SK-N-SH (cell line): ENCODE results near the gene POP5. TPM values are rescaled to one million over a fixed set of nuclear protein-coding genes. Genes with fewer than 3 reads are reported as not detected.

Experiments used
- CTCF ChIA-PET: fragments of 300-600, 350-600 bp; formaldehyde crosslinking; extraction: SDS; loops from one replicate; lab custom pipeline; 2021; lab: Yijun Ruan, JAX
- POLR2A ChIA-PET: fragments of 350-600 bp; sonication (Branson Sonifier 250); formaldehyde crosslinking; extraction: SDS; loops from one replicate; lab custom pipeline; 2020; ENCODE audit warnings: antibody characterized with exemption, inconsistent platforms; lab: Yijun Ruan, JAX
- DNase-seq: peaks from one replicate; pipeline ENCODE4 v3.0.0; 2012
- H2AFZ ChIP-seq: fragments of 200-600 bp; sonication (generic); 2 replicates; pipeline ENCODE4 v1.8.1; 2016; ENCODE audit warnings: antibody characterized with exemption, mild to moderate bottlenecking, low read depth
- H3F3A ChIP-seq: fragments of 200-600 bp; sonication (generic); replicated peaks from 2 replicates; pipeline ENCODE3; 2016; ENCODE audit warnings: antibody characterized with exemption, mild to moderate bottlenecking; ENCODE audit not compliant: insufficient read depth
- H3K27ac ChIP-seq, 2 experiments: fragments of 200-500 bp in 1 of 2; fragments of 200-600 bp in 1 of 2; sonication (Bioruptor generic) in 1 of 2; sonication (generic), shearing (Covaris generic) in 1 of 2; 2 replicates each; pipeline versions ENCODE4 v1.5.1 to v1.6.1; 2014 to 2016; ENCODE audit warnings: low read depth in 2 of 2, inconsistent platforms in 1 of 2, low read length in 1 of 2, mild to moderate bottlenecking in 1 of 2, mixed read lengths in 1 of 2
- H3K27me3 ChIP-seq: fragments of 200-600 bp; sonication (generic), shearing (Covaris generic); 2 replicates; pipeline ENCODE4 v1.6.1; 2016; ENCODE audit warnings: mixed run types; ENCODE audit not compliant: insufficient read depth
- H3K36me3 ChIP-seq, 2 experiments: fragments of 200-500 bp in 1 of 2; fragments of 200-600 bp in 1 of 2; sonication (Bioruptor generic) in 1 of 2; sonication (generic) in 1 of 2; replicated peaks in 1 of 2; 2 replicates each; pipeline versions ENCODE3 to v1.5.1; 2014 to 2016; ENCODE audit warnings: low read length in 1 of 2, mild to moderate bottlenecking in 1 of 2; ENCODE audit not compliant: insufficient read depth in 2 of 2, control insufficient read depth in 1 of 2
- H3K4me1 ChIP-seq, 2 experiments: fragments of 200-500 bp in 1 of 2; fragments of 200-600 bp in 1 of 2; sonication (Bioruptor generic) in 1 of 2; sonication (generic), shearing (Covaris generic) in 1 of 2; 2 replicates each; pipeline versions ENCODE4 v1.5.1 to v1.6.1; 2014 to 2016; ENCODE audit warnings: low read depth in 1 of 2, low read length in 1 of 2, mixed run types in 1 of 2; ENCODE audit not compliant: insufficient read depth in 2 of 2, control insufficient read depth in 1 of 2
- H3K4me2 ChIP-seq: fragments of 200-600 bp; sonication (generic), shearing (Covaris generic); 2 replicates; pipeline ENCODE4 v1.6.1; 2017; ENCODE audit warnings: mixed run types
- H3K4me3 ChIP-seq, 2 experiments: fragments of 200-500 bp in 1 of 2; fragments of 200-600 bp in 1 of 2; sonication (Bioruptor generic) in 1 of 2; sonication (generic), shearing (Covaris generic) in 1 of 2; 2 replicates each; pipeline versions ENCODE4 v1.5.1 to v1.8.1; 2014 to 2016; ENCODE audit warnings: low read depth in 2 of 2, inconsistent platforms in 1 of 2, low read length in 1 of 2, mild to moderate bottlenecking in 1 of 2, mixed read lengths in 1 of 2, moderate library complexity in 1 of 2
- H3K79me2 ChIP-seq: fragments of 200-600 bp; sonication (generic); 2 replicates; pipeline ENCODE4 v1.8.1; 2017; ENCODE audit warnings: mild to moderate bottlenecking; ENCODE audit not compliant: insufficient read depth
- H3K9ac ChIP-seq: fragments of 200-600 bp; sonication (generic); 2 replicates; pipeline ENCODE4 v1.6.1; 2017; ENCODE audit warnings: mixed run types
- H3K9me2 ChIP-seq: fragments of 200-600 bp; sonication (generic); 2 replicates; pipeline ENCODE4 v1.6.1; 2017; ENCODE audit warnings: mixed run types
- H3K9me3 ChIP-seq: fragments of 200-600 bp; sonication (generic); 2 replicates; pipeline ENCODE4 v1.6.1; 2017; ENCODE audit warnings: mixed run types, mild to moderate bottlenecking, moderate library complexity
- H4K20me1 ChIP-seq: fragments of 200-600 bp; sonication (generic); 2 replicates; pipeline ENCODE4 v1.6.1; 2017; ENCODE audit warnings: mild to moderate bottlenecking, mixed run types; ENCODE audit not compliant: insufficient read depth
- CHD2 ChIP-seq: fragments of 150-350 bp; IDR thresholded peaks from 2 replicates; pipeline ENCODE4 v1.6.1; 2018; ENCODE audit warnings: low read length; ENCODE audit not compliant: partially characterized antibody
- CTCF ChIP-seq: fragments of 200-600 bp; sonication (generic); IDR thresholded peaks from 2 replicates; pipeline ENCODE4 v1.6.1; 2017; ENCODE audit warnings: antibody characterized with exemption, mild to moderate bottlenecking, moderate library complexity
- ELF1 ChIP-seq: IDR thresholded peaks from 2 replicates; pipeline ENCODE4 v1.4.0; 2012
- FOSL2 ChIP-seq: IDR thresholded peaks from 2 replicates; pipeline ENCODE4 v1.4.0; 2012; ENCODE audit warnings: low read depth, mild to moderate bottlenecking, moderate library complexity, borderline replicate concordance
- GABPA ChIP-seq: IDR thresholded peaks from 2 replicates; pipeline ENCODE4 v1.4.0; 2012; ENCODE audit warnings: low read depth, mild to moderate bottlenecking
- IRF3 ChIP-seq: fragments of 150-350 bp; IDR thresholded peaks from 2 replicates; pipeline ENCODE4 v1.6.1; 2016; ENCODE audit warnings: mild to moderate bottlenecking, low read depth, low read length
- MXI1 ChIP-seq: IDR thresholded peaks from 2 replicates; pipeline ENCODE4 v1.6.1; 2012; ENCODE audit warnings: mild to moderate bottlenecking, low read depth, low read length, improper control_type of control experiment
- PBX3 ChIP-seq: IDR thresholded peaks from 2 replicates; pipeline ENCODE4; 2012
- POLR2AphosphoS5 ChIP-seq: IDR thresholded peaks from 2 replicates; pipeline ENCODE4 v1.6.1; 2012; ENCODE audit warnings: low read depth, low read length
- REST ChIP-seq: IDR thresholded peaks from 2 replicates; pipeline ENCODE4 v1.6.1; 2012; ENCODE audit warnings: mild to moderate bottlenecking, low read depth, low read length, moderate library complexity
- SIN3A ChIP-seq: IDR thresholded peaks from 2 replicates; pipeline ENCODE4 v1.6.1; 2012; ENCODE audit warnings: low read depth, mild to moderate bottlenecking, low read length, moderate library complexity, borderline replicate concordance
- TEAD4 ChIP-seq: IDR thresholded peaks from 2 replicates; pipeline ENCODE4 v1.4.0; 2012; ENCODE audit warnings: mild to moderate bottlenecking, borderline replicate concordance; ENCODE audit not compliant: insufficient read depth
- USF1 ChIP-seq: IDR thresholded peaks from 2 replicates; pipeline ENCODE4 v1.4.0; 2012; ENCODE audit warnings: low read depth, borderline replicate concordance
- USF2 ChIP-seq: fragments of 150-350 bp; IDR thresholded peaks from 2 replicates; pipeline ENCODE4 v1.6.1; 2017; ENCODE audit warnings: antibody characterized with exemption, low read length, low read depth, borderline replicate concordance
- ZBTB33 ChIP-seq: IDR thresholded peaks from 2 replicates; pipeline ENCODE4 v1.4.0; 2012; ENCODE audit warnings: low read depth, borderline replicate concordance
- WGBS: methylation state at CpG from one replicate; pipeline ENCODE4 v1.1.6; 2017; ENCODE audit warnings: low lambda C conversion rate; 5-methylcytosine and 5-hydroxymethylcytosine counted together
- polyA plus RNA-seq, 3 experiments: library from polyadenylated mRNA; depleted of rRNA; stranded (reverse); fragments of >200 nt; gene quantifications; 2 replicates each; pipeline ENCODE4 v1.2.3, GENCODE V29; 2012

Gene POP5
- polyA plus RNA-seq, 1 of the 3 experiments (the other 2 are of a cell fraction): 129 TPM

GRCh38 chr12:120534203-120534702 is 46.9 kb downstream of the POP5 start, which contains the start of gene RNF10 (continued):
- TF ChIP-seq USF2: no peak
- TF ChIP-seq CTCF: no peak
- TF ChIP-seq POLR2AphosphoS5: peak; percentile 94
- peak; percentile 33; the same call in 1 of the 2 replicates for TF ChIP-seq MXI1
- peak; percentile 76; the same call in 1 of the 2 replicates for TF ChIP-seq SIN3A
- TF ChIP-seq, all 33 proteins: peak for 7

GRCh38 chr12:120532701-120533238 is 48.4 kb downstream of the POP5 start:
- Histone ChIP-seq H3K9ac (no peak overlapping the region), H3K27ac (no peak overlapping the region), H3F3A (peaks cover 7% of the 10 kb centered on the region), H3K9me3 (no peaks in the 10 kb centered on the region), H3K9me2 (no peaks in the 10 kb centered on the region), H3K4me3 (no peak overlapping the region), H3K4me2 (no peak overlapping the region), H3K36me3 (peaks cover 0 to 8% of the 10 kb centered on the region in 2 experiments), H3K79me2 (peaks cover 42% of the 10 kb centered on the region), H3K27me3 (no peaks in the 10 kb centered on the region), H2AFZ (no peak overlapping the region), H4K20me1 (peaks cover 31% of the 10 kb centered on the region), H3K4me1 (peaks cover 22% of the 10 kb centered on the region in 2 experiments)
- CTCF ChIA-PET: interaction anchor here (0.7 kb wide), 1 partner anchor 215 kb away, joined by 3 read pairs; no protein-coding TSS in a partner anchor
- DNase-seq: no peak
- 75% methylated on average over 4 of the region's 4 CpGs for WGBS
- POLR2A ChIA-PET: no interaction called here
- no peak for TF ChIP-seq GABPA
- no peak for TF ChIP-seq POLR2AphosphoS5
- TF ChIP-seq TEAD4: no peak
- TF ChIP-seq USF1: no peak
- TF ChIP-seq ELF1: no peak
- no peak for TF ChIP-seq USF2
- TF ChIP-seq REST: no peak
- no peak for TF ChIP-seq CHD2
- no peak for TF ChIP-seq IRF3
- no peak for TF ChIP-seq ZBTB33
- TF ChIP-seq FOSL2: no peak
- TF ChIP-seq PBX3: no peak
